Gastroesophageal sphincter (tissue), 3 donors: Measurements from ENCODE around the gene C5orf63.

Experiments used
- EP300 ChIP-seq: sonication (generic); formaldehyde crosslinking; IDR thresholded peaks from one replicate; pipeline ENCODE4 v1.6.1; 2017; ENCODE audit warnings: antibody characterized with exemption, mild to moderate bottlenecking
- POLR2A ChIP-seq, 2 donors: fragments of 450-650 bp; IDR thresholded peaks; one replicate each; pipeline ENCODE4 v1.6.1; 2017; ENCODE audit warnings: antibody characterized with exemption in 2 of 2, mild to moderate bottlenecking in 2 of 2, moderate library complexity in 1 of 2
- POLR2AphosphoS5 ChIP-seq: sonication (generic); formaldehyde crosslinking; IDR thresholded peaks from one replicate; pipeline ENCODE4 v1.6.1; 2017; ENCODE audit warnings: antibody characterized with exemption
- TF ChIP-seq, protein P1 (sequence below), 4 experiments: fragments of 200-600 bp in 2 of 4; fragments of 450-650 bp in 2 of 4; sonication (generic) in 1 of 4; IDR thresholded peaks; one replicate each; pipeline ENCODE4 v1.5.1; 2017 to 2019; ENCODE audit warnings: antibody characterized with exemption in 4 of 4, mild to moderate bottlenecking in 2 of 4, moderate library complexity in 2 of 4

DNA sequence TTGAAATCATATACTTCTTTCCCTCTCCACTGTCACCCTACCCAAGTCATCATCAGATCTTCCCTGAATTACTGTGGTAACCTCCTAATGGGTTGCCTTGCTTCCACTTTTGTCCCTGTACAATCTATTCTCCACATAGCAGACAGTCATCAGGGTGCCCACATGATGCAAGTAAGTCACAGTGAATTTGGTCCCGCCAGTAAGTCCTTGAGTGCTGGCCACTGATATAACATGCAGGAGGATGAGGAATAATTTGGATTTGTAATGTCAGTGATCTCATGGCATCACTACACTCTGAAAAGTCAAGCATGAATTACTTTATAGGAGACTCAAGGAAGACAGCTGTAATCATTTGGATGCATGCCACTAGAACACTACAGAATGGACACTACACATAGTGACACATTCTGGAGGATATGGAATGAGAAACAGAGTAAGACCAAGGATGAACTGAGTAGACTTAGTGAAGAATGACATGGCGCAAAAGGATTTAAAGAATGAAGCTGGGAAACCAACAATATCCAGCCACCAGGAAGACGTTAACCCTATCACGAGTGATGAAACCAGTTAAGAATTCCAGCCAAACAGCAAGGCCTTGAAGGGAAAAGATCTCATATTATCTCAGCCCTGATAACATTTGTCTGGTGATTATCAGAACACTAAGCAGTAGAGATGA lies 71.5 kb downstream of the C5orf63 start:
- TF ChIP-seq POLR2AphosphoS5 (no peak), EP300 (no peak), POLR2A (IDR thresholded peaks at IDR 0.05) (no peak)
- TF ChIP-seq, protein P1, sequence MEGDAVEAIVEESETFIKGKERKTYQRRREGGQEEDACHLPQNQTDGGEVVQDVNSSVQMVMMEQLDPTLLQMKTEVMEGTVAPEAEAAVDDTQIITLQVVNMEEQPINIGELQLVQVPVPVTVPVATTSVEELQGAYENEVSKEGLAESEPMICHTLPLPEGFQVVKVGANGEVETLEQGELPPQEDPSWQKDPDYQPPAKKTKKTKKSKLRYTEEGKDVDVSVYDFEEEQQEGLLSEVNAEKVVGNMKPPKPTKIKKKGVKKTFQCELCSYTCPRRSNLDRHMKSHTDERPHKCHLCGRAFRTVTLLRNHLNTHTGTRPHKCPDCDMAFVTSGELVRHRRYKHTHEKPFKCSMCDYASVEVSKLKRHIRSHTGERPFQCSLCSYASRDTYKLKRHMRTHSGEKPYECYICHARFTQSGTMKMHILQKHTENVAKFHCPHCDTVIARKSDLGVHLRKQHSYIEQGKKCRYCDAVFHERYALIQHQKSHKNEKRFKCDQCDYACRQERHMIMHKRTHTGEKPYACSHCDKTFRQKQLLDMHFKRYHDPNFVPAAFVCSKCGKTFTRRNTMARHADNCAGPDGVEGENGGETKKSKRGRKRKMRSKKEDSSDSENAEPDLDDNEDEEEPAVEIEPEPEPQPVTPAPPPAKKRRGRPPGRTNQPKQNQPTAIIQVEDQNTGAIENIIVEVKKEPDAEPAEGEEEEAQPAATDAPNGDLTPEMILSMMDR (IDR thresholded peaks at IDR 0.05): no peak
